ENCODE data around the gene KMT2A.

- no peak for TF ChIP-seq POLR2AphosphoS5 (IDR thresholded peaks at IDR 0.05)
- TF ChIP-seq, protein P1, sequence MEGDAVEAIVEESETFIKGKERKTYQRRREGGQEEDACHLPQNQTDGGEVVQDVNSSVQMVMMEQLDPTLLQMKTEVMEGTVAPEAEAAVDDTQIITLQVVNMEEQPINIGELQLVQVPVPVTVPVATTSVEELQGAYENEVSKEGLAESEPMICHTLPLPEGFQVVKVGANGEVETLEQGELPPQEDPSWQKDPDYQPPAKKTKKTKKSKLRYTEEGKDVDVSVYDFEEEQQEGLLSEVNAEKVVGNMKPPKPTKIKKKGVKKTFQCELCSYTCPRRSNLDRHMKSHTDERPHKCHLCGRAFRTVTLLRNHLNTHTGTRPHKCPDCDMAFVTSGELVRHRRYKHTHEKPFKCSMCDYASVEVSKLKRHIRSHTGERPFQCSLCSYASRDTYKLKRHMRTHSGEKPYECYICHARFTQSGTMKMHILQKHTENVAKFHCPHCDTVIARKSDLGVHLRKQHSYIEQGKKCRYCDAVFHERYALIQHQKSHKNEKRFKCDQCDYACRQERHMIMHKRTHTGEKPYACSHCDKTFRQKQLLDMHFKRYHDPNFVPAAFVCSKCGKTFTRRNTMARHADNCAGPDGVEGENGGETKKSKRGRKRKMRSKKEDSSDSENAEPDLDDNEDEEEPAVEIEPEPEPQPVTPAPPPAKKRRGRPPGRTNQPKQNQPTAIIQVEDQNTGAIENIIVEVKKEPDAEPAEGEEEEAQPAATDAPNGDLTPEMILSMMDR (IDR thresholded peaks at IDR 0.05): no peak
- no peak for TF ChIP-seq POLR2A (IDR thresholded peaks at IDR 0.05)
These were observed 77.8 kb downstream of the KMT2A start for GRCh38 chr11:118514103-118514502.
